GM21528 (cell line): Measurements from ENCODE around the gene PDE4B.

ENCODE experiments used
- ATAC-seq: cut with Tn5 transposase; IDR thresholded peaks from one replicate; pipeline ENCODE4 v1.9.1; 2021; ENCODE audit warnings: mild to moderate bottlenecking, moderate library complexity; ENCODE audit not compliant: unreplicated experiment, low FRiP score

PDE4B gene

DNA sequence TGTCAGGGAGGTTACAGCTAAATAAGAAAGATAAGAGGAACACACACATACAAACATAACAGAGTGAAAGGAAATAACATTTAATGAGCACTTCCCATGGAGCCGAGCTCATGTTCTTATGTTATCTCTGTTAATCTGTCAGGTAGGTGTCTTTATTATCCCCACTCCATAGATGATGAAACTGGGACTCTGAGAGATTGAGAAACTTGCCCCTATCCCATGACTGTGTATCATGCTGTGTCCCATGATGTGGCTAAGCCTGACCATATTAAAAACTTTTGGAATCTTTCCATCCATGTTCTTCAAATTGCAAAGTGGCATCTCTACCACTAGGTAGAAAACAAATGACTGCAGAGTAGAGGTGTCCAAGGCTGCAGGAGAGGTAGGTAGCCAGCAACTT, 456.1 kb downstream of the PDE4B start:
- ATAC-seq = no peak

DNA sequence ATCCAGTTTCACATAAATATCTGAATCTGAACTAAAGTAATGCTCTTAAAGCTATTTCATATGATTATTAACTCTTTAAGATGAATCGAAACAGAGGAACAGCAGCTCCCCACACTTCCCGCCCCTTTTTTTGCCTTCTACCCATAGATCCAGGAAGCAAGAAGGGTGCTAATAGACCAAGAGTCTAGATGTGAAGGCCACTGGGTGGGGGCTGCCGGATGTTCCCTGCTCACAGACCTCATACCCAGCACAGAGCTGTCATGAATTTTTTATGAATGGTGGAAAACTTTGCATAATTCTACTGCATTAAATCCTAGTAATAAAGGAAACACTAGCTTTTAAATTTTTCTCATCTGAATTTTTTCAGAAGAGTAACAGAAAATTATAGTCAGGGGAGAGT, 457.4 kb downstream of the PDE4B start:
- no peak for ATAC-seq

- no peak for ATAC-seq
These were observed 457.8 kb downstream of the PDE4B start for GRCh38 chr1:66250478-66250877.

DNA sequence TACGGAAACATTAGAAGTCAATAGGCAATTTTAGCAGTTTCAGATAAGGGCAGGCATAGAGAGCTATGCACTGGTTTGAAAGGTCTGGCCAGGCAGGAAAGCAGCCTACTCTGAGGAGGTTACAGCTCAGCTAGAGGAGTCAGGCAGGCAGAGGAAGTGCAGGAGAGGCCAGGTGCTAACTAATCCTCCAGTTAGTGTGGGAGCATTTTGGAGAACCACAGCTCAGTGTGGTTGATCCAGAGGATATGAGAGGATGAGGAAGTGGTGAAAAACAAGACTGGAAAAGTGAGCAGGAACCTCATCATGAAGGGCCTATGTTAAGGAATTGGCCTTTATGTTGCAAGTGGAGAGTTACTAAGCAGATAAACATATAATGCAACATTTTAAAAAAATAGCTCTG, 458.9 kb downstream of the PDE4B start:
- ATAC-seq = no peak

GRCh38 chr1:66253330-66253921, 460.7 kb downstream of the PDE4B start:
- peak; percentile 81 for ATAC-seq

DNA sequence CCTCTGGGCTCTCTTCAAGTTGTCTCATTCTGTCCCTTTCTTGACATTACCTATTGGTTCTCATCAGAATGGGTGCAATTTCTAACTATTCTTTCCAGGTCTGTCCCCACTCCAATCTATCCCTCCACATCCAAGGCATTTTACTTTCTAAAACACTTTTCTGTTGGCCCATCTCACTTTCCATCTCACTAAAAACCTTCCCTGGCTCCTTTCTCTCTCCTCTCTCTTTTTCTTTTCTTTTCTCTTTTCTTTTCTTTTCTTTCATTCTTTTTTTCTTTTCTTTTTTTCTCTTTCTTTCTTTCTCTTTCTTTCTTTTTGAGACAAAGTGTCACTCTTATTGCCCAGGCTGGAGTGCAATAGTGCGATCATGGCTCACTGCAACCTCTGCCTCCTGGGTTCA, 462.1 kb downstream of the PDE4B start:
- no peak for ATAC-seq

- no peak for ATAC-seq
These were observed 464.2 kb downstream of the PDE4B start for GRCh38 chr1:66256629-66257572.

DNA sequence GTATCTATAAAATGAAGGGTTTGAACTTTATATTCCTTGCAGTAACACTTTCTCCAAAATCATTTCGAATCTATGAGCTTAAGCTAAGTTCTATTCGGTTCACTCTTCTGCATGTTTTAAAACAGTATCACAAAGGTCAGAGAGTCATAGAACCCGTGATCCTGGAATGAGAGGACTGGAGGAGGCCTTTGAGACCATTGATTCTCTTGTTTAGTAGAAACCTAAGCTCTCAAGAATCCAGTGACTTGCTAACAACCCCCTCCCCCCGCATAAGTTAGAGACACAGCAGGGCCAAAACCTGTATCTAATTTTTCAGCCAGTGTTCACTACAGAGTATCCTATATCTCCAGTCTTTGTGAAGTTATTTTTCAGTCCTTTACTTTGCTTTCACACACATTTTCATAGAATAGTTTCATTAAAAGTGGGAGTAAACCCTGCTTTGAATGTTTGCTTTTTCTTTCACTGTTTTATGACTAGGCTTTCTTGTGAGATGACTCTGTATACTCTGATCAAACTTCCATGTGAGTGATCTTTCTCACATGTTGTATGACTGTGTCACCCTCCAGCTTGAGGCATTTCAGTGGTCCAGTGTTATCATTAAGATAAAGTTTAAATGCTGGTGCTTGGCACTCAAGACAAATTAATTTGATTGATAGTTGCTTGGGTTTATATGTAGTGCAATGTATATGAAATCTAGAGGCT, 465.9 kb downstream of the PDE4B start:
- ATAC-seq = no peak

GRCh38 chr1:66261364-66261763, 468.7 kb downstream of the PDE4B start:
- ATAC-seq = no peak

DNA sequence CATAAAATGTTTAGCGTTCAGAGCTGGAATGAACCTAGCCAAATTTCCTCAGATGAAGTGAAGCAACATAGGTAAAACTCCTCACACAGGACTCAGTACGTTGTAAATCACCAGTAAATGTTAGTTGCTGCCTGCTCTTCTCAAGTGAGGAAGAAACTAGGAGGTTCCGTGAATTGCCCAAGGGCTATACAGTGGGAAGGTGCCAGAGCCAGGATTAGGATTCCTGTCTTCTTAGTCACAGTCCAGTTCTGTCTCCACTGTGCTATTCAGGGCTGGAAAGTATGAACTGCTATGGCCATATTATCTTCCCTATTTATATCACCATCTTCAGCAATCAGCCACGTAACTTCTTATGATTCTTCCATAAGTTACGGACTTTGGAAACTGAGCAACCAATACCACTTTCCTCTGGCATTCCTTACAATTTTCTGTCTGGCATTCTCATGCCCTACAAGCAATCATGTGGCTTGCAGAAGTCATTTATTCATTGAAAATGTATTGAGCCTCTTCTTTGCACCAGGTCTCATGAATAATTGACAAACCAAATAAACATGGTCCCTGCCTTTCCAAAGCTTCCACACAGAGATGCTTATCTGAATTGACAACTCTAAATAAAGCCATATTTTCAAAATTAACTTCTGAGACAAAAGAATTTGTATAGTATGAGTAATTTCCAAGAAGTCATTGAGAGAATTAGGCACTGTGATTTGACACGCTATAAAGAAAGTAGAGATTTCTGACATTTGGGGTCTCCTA, 469.7 kb downstream of the PDE4B start:
- no peak for ATAC-seq

DNA sequence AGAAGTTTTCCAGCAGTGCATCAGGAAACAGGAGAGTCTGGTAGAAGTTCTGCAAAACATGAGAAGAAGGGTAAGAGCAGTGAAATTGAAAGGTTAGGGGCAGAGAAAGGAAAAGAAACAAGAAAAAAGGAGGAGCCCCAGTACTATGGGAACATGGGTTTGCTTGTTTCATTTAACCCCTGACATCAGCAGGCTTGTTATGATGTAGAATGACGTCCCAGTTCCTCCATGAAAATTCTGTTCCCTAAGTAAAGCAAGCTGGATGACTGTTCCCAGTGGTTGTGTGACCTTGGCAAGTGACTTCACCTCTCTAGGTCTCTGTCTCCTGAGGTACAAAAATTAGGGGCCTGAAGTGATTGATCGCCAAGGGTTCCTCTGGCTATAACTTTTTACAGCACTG, 472.6 kb downstream of the PDE4B start:
- ATAC-seq = no peak

DNA sequence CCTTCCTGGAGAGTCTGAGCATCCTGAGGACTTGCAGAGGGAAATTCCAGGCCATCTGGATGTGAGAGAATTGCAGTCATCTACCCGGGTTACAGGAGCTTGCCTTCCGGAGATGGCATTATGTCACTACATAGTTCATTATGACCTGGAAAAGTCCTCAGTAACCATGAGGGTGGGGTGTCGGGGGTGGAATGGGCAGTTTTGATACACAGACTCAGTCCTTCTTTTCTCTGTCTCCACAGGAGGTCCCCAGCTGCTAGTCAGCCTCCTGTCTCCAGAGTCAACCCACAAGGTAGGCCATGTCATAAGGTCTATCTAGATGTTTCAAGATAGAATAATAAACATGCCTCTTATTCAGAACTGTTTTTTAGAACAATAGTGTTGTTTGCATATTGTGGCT, 473.1 kb downstream of the PDE4B start:
- no peak for ATAC-seq

- no peak for ATAC-seq
These were observed 473.7 kb downstream of the PDE4B start for GRCh38 chr1:66266350-66266749.

GRCh38 chr1:66266756-66267155, 474.1 kb downstream of the PDE4B start:
- no peak for ATAC-seq

DNA sequence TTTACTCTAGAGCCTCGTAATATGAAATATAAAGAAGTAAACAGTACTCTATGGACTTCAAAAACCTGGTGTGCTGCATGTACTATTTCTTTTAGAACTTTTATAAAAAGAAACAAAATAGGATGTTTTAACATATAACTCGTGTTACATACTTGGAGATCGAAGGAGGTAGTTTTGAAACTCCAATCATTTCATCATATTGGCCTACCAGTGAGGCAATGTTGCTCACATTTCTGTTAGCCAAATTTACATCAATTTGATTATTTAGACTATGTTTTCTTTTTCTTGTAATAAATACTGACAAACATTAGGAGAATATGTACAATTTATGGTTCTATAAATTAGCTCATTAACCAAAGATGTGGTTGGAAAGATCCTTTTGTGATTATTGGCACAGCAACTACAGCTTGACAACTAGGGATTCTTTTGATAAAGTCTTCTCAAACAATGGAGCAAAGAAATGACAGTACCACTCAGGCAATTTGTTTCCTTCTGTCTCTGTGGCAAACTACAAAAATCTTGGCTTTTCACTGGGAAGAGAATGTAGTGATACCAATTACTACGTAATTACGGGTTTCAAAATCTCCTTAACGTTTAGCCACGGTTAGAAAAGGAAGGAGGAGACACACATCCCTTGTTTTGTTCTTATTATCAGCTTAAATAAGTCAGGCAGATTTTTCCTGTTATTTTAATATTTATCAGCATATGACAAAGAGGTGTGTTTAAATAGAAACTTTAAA, 474.7 kb downstream of the PDE4B start:
- no peak for ATAC-seq

DNA sequence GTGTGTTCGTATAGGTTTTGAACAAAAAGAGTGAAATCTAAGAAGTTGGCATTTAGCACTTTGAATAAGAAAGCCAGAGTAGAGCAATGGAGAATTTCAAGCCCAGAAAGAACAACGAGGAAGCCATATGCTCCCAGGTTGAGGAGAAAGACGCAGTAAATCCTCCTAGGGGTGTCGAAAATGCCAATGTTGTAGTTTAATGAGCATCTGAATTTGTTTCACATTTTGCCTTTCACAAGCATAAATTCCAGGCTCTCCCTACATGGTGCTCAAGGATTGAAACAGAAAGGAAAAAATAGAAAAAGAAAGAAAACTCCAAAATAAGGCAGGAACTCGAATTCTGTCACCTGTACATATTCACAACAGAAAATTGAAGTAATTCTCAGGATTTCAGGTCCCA, 476.5 kb downstream of the PDE4B start:
- ATAC-seq = no peak

- no peak for ATAC-seq
These were observed 477.6 kb downstream of the PDE4B start for GRCh38 chr1:66270119-66270812.

DNA sequence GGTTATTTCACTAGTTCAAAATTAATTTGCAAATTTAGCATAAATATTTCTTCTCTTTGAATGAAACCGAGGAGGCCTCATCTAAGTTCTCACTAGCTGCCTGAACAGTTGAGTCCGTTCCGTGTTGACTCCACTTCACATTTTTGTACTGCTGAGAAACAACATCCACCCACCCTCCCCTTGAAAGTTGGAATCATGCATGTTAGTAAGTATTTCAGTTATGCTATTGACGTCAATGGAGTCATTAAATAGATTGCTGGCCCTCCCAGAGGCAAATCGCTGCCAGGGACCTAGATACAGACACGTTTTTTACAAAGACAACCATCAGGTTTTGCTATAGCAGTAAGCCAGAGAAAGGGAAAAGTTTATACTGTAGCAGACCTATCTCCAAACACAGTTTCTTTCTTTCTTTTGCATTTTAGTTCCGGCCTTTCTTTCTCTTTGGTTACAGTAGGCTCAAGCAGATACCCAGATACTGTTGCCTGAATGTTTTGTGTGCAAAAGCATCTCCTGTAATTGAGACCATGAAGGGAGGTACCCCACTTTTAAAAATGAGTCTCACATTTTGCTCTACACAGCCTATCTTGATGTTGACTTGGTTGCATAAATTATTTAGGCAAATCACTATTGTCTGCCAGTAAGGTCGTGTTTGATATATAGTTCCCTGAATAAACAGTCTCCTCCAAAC, 478.7 kb downstream of the PDE4B start:
- no peak for ATAC-seq

DNA sequence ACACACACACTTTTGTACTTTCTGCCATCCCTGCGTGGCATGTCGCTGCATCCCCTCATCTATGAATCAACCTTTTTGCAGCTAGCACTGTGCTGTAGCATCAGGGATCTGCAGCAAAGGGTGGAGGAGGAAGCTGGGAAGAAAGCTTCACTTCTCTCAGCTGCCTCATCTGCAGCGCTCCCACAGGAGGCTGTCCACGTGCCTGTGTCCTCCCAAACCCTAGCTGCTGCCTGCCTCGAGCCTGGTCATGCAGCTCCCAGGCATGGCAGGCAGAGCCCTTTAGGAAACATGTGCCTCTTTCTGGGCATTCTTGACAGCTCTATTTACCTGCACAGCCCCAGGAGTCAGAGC, 479.2 kb downstream of the PDE4B start:
- no peak for ATAC-seq
